ENCODE data around the gene CBX6. TPM values are rescaled to one million over a fixed set of nuclear protein-coding genes. Genes with fewer than 3 reads are reported as not detected.
"Not testable (repeated sequence)": the region's sequence is repeated elsewhere in the genome, so short reads cannot be mapped to it uniquely, and the experiment has no call there.

The CBX6 gene
- polyA plus RNA-seq, 3 donors, result 9.6 to 26.3 (median 14.9) TPM

DNA sequence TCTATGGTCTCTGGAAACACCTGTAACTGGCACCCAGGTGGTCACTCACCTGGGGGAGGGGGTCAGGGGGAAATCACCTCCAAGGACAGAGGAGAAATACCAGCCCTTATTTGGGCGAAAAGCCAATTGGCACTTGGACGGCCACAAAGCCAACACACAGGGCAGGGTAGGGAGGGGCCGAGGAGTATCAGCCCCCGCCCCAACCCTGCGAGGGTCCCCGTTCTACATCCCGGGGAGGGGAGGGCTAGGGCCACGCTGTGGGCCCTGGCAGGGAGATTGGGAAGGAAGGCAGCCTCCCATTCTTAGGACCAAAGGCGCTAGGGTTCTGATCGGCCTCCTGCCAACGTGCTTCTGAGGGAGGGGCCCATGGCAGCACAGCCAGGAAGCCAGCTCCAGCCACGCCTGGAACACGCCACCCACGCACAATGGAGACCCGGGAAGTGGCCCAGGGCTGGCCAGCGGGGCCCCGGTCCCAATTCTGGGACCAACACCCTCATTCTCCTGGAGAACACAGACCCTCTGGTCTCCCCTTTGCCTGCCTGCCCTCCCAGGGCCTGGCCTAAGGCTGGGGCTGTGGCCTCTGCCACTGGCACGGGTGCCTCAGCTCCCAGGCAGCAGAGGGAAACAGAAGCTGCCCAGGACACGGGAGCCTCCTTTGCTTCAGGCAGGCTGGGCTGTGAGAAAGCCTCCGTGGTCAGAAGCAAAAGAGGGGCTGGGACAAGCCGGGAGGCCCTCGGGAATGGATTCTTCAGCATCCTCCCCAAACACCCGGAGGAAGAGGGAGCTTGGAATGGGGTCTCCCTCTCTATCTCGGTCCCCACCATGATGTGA lies 7.4 kb downstream of the CBX6 start:
- 24 to 53% (median 47%) methylated on average over 24 of the region's 24 CpGs for WGBS, 3 donors
- no peak overlapping the region for H3K27ac ChIP-seq (ENCODE audit: low read depth, low read length)

DNA sequence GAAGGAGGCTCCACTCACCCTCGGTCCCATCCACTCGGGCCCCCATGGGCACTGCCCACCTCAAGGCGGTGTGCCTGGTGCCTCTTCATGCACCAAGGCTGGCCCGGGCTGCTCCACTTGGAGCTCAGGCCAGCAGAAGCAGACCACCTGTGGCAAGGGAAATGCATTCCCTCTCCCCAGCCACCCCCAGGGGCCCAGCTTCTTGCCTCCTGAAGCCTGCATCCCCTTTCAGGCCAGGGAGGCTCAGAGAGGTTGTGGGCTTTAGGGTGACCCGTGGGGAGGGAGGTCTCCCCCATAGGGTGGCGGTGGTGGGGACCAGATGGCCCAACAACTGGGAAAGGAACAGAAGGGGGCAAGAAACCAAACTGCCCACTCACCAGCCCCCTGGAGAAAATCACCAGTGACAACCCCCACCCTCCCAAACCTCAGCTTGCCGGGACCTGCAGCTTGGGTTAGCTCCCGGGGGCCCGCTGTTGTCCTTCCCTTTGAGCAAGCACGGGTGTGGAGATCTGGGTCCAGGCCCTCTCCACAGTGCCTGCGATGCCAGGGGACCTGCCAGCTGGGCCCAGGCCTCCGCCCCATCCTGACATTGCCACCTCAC lies 8.4 kb downstream of the CBX6 start:
- no peak overlapping the region for H3K27ac ChIP-seq (ENCODE audit: low read depth, low read length)
- WGBS, 3 donors, result 67 to 88% (median 81%) methylated on average over 12 of the region's 12 CpGs

DNA sequence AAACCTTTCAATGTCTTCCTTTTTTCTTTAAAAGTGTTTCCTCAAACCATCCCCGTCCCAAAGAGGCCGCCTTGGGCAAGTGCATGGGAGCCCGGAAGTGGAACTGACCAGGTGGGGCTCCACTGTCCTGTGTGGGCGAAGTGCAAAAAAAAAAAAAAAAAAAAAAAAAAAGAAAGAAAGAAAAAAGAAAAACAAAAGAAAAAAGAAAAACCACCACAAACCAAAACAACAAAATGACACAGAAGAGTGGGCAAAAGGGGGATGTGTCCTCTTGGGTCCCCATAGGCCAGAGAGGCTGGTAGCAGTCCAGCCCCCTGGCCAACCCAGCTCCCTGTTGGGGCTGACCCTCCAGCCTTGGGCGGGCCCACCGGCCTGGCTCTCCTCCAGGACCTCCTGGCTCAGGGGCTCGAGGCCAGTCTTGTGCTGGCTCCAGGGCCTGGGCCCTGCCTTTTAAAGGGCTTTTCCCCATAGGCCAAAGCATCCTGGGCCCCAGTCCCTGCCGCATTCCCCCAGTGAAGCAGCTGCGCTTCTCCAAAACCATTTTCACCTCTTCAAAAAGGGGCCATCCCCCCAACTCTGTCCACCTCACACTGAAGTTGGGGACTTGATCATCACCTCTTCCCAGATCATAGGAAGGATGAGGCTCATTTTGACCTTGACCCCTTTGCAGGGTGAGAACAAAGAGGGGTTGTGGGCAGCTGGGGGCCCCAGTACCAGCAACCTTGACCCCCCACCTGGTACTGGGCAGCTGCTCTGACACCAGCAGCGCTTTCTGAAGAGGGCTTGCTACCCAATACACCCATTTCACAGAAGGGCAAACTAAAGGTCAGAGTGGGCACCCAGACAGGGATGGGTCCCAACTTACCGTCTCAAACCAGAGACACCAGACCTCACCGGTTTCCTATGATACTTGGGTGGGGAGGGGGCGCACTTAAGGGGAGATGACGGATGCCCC lies 9.4 kb downstream of the CBX6 start:
- no peak overlapping the region for H3K27ac ChIP-seq (ENCODE audit: low read depth, low read length)
- WGBS, 3 donors, result 52 to 76% (median 57%) methylated on average over 14 of the region's 14 CpGs

DNA sequence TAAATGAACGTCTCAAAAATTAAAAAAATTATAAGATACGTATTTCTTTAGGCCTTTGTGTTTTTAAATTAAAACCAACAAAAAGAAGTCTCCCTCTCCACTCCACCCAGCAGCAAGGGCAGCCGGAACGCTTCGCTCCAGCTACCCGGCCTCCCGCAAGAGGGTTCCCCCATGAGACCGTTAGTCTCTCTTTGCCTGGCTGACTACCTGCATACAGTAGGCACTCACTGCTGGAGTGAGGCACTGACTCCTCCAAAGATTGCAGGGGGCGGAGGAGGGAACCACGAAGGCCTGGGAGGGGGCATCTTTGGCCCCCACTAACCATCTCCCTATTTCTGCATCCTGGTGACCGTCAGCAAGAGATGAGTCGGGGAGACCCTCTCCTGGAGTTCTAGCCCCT lies 10.1 kb downstream of the CBX6 start:
- WGBS, 3 donors, result 52 to 71% (median 55%) methylated on average over 12 of the region's 12 CpGs

DNA sequence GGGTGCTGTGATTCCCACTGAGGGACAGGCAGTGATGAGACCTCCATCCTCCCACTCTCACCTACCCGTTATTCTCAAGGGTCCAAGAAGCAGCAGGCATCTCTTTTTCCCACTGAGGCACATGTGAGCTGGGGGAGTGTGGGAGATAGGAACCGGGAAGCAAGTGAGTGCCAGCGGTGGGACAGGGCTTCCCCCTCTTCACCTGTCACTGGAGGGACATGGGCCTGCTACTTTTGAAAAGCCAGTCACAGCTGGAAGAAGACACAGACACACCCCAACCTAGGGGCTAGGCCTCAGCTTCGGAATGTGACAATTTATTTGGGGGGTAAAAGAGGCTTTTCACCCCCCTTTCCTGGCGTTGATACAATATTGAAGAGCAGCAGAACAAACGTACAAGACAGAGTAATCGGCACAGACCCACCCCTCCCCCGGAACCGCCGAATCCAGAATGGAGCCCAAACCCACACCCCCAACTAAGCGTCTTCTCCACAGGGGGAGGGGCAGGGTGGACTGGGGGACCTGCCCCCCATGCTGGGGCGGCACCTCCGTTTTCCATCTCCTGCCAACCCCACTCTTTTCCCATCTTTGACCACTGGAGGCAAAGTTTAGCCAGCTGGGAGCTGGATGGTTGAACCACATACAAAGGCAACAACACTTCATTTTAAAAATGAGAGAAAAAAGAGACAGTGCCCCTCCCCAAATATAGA lies 10.7 kb downstream of the CBX6 start:
- WGBS, 3 donors, result 42 to 56% (median 54%) methylated on average over 13 of the region's 13 CpGs
- H3K27ac ChIP-seq (ENCODE audit: low read depth, low read length), result no peak overlapping the region

More for the DNA sequence above, 10.1 kb downstream of the CBX6 start:
- H3K27ac ChIP-seq (ENCODE audit: low read depth, low read length), result no peak overlapping the region

DNA sequence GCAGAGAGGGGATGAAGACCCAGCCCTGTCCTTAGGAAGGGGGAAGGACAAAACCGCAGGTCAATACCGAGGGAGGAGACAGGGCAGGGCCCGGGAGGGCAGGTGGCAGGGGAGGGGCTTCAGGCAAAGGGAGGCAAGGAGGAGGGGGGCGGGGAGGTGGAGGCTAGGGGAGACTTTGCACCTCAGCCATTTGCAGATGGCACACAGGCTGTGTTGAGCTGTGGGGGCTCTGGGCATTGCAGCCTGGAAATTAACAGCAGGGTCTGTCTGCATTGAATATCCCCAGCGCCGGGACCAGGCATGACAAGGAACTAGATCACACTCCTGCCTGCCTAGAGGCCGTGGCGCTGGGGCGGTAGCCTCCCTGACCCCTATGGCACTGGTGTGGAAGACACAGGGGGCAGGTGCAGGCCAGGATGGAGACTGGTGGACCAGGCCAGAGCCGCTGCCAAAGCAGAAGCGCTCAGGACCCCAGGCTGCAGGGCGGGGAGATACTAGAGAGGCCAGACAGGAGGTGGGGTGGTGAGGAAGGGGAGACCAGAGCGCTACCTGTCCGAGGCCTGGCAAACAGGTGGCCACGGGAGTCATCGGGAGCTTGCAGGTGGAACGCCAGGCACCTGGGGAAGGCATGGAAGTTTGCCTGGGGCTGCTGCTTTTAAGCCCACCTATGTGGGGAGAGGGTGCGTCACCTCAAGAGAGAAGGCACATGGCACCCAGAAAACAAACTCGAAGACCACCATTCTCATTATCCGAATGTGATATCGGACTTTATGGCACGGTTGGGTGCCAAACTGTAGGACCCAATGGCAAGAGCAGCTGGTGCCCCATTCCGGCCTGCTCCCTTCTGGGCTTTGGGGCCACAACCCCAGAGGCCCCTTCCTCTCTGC lies 11.5 kb downstream of the CBX6 start:
- H3K27ac ChIP-seq (ENCODE audit: low read depth, low read length), result no peak overlapping the region
- WGBS, 3 donors, result 57 to 66% (median 61%) methylated on average over 23 of the region's 23 CpGs

DNA sequence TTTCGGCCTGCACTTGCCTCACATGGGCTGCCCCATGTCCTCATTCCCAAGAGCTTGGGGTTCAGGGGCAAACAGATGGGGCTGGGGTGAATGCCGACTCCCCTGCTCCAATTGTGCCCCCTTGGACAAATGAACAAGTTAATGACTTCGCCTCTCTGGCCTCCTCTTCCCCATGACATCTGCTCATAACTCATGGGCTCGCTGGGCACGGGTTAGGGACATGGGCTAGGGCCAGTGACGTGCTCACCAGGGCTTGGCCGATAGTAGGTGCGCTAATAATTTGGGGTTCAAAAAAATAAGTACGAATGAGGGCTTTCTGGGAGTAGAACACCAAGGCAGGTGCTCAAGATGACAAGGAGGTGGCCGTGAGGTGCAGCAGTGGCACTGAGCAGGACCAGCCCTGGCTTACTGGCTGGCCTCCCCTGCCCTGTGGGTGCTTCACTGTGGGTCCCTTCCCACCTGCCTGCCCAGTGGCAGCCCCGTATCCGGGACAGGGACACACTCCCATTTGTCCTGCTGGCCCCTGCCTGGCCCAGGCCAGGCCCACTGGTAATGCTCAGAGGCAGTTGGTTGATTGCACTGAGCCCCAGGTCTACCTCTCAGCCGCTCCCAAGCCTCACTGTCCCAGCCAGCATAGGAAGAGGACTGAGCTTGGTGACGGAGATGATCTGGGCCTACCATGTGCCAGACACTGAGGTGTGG lies 12.3 kb downstream of the CBX6 start:
- H3K27ac ChIP-seq (ENCODE audit: low read depth, low read length), result no peak overlapping the region
- WGBS, 3 donors, result 80 to 84% (median 83%) methylated on average over 14 of the region's 14 CpGs

DNA sequence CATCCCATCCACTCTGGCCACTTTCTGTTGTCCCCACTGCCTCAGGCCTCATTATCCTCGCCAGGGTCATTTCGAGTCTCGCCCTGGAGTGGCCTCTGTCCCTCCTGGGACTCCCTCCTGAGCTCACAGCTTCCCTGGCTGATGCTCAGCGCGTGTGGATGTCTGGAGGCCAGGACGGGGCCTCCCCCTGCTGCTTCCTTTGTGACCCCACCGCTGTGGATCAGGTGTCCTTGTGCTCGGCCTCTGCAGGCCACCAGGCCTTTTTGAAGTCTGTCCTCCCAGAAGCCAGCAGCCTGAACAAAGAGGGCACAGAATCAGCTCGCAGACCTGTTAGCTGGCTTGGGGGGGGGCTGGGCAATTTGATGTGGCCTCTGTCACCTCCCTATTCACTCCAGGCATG lies 13.5 kb downstream of the CBX6 start:
- 71 to 76% (median 71%) methylated on average over 9 of the region's 9 CpGs for WGBS, 3 donors
- H3K27ac ChIP-seq (ENCODE audit: low read depth, low read length), result no peak overlapping the region

DNA sequence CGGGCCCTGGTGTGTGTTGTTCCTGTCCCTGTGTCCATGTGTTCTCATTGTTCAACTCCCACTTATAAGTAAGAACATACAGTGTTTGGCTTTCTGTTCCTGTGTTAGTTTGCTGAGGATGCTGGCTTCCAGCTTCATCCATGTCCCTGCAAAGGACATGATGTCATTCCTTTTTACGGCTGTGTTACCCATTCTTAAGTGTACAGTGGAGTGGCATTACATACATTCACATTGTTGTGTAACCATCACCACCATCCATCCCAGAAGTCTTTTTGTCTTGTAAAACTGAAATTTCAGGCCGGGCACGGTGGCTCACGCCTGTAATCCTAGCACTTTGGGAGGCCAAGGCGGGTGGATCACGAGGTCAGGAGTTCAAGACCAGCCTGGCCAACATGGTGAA lies 17.5 kb downstream of the CBX6 start:
- H3K27ac ChIP-seq (ENCODE audit: low read depth, low read length), result not testable (repeated sequence)
- WGBS, 3 donors, result 83 to 93% (median 87%) methylated on average over 7 of the region's 7 CpGs

DNA sequence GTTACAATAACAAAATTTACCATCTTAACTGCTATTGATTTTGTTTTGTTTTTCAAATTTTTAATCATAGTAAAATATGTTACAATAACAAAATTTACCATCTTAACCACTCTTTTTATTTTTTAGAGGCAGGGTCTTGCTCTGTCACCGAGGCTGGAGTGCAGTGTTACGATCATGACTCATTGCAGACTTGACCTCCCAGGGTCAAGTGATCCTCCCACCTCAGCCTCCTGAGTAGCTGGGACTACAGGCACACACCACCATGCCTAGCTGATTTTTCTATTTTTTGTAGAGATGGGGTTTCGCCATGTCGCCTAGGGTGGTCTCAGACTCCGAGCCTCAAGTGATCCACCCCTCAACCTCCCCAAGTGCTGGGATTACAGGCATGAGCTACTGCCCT lies 18.1 kb downstream of the CBX6 start:
- 72 to 78% (median 72%) methylated on average over 5 of the region's 5 CpGs for WGBS, 3 donors
- H3K27ac ChIP-seq (ENCODE audit: low read depth, low read length), result not testable (repeated sequence)

DNA sequence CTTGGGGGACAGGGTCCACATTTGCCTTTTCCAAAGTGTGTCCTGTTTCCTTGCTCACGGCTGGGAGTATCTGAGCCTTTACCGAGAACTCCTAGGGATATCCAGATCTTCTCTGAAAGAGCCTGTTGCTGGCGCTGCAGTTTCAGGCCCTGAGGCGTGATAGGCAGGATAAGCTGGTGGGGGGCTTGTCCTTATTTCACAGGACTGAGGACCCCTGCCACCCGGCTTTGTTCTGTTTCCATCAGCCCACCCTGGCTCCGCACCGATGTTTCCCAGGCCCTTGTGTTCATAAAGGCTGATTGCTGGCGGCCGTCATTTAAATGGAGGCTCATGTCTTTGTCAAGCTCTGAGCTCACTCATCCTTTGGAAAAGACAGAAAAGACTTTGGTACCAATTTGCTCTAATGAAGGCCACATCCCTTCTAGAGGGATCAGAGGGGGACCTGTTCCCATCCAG lies 18.8 kb downstream of the CBX6 start:
- 71 to 77% (median 74%) methylated on average over 9 of the region's 9 CpGs for WGBS, 3 donors

DNA sequence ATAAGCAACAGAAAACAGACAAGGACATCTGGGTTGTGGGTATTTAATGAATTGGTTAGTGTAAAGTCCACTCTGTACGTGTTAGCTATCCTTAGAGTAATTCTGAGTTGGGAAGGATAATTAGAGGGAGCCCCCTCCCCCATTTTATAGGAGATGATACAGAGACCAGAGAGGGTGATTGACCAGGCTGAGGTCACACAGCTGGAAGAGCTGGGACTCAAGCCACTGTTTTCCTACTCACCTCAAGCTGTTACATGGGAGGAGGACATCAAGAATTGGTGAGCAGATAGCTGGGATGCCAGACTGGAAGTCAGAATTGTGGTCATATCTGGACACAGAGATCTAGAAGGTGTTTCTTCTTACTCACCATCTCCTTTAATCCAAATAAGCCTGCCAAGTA lies 19.5 kb downstream of the CBX6 start:
- no peak overlapping the region for H3K27ac ChIP-seq (ENCODE audit: low read depth, low read length)
- WGBS, 3 donors, result 87 to 89% (median 88%) methylated on average over 1 of the region's 1 CpG

More for the DNA sequence above, 18.8 kb downstream of the CBX6 start:
- no peak overlapping the region for H3K27ac ChIP-seq (ENCODE audit: low read depth, low read length)

DNA sequence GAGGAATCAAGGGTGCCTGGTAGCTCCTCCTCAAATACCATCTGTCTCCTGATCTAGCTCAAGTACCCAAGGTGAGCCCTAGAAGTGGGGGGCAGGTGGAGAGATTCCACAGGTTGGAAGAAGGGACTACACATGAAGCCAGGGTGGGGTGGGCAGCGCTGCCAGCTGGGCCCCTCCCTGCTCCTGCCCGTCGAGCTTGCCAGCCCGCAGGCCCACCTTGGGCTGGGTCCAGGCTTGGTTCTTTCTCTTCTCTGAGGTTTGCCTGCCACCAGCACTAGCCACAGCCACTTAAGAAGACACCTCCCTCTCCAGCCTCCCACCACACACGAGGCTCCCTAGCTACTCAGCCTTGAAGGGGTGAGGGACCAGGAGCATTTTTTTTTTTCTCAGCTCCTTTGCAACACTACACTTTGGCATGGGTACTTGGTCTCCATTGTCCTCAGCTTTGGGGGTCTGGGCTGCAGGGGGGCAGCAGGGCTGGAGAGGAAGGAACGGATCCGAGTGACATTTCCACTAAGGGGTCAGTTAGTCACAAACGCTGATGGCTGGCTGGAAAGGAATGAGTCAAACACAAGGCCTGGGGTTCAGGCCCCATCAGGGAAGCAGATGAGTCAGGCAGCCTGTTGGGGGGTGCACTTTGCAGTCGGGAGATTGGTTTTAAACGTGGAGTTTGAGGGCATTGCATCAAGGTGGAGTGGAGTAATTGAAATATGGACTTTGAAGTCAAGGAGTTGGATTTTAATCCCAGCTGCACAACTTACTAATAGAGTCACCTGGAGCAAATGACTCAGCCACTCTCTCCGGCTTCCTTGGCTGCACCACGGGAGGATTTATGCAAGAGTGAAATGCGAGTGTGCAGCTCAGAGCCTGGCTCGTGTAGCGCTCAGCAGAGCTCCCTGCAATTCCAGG lies 20.8 kb downstream of the CBX6 start:
- 53 to 67% (median 55%) methylated on average over 15 of the region's 15 CpGs for WGBS, 3 donors
- H3K27ac ChIP-seq (ENCODE audit: low read depth, low read length), result no peak overlapping the region

DNA sequence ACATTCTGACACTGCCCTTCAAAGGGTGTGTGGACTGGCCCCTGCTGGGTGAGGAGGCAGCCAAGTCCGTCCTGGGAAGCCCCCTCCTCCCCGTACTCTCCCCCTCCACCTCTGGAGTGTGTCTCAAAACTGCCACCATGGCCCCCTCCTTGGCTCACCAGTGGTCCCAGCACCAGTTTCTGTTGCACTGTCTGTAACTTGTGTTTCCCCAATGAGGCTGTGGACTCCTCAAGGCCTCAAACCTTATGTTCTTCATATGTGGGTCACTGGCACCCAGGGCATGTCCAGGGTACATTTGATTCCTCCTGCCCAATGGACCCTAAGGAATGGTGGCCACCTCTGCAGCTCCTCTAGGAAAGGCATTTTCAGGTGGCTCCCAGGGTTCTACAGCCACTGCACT lies 21.6 kb downstream of the CBX6 start:
- WGBS, 3 donors, result 72 to 91% (median 79%) methylated on average over 2 of the region's 2 CpGs
- no peak overlapping the region for H3K27ac ChIP-seq (ENCODE audit: low read depth, low read length)

DNA sequence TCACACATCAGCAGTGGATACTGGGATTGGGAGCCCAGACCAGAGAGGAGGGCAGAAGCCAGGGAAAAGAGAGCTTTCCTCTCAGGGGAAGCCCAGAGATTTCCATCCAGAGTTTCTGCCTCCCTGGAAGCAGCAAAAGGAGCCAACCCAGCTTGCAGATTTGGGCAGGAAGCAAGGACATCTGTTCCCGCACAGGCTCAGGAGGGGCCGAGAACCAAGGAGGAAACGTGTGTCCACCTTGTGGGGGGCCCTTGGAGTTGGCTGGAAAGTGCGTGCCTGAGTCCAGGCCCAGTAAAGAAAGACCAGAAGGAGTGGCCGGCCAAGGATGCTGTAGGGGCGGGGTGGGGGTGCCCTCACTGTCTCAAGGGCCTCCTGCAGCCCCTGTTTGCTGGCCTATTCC lies 22.2 kb downstream of the CBX6 start:
- H3K27ac ChIP-seq (ENCODE audit: low read depth, low read length), result no peak overlapping the region
- 51 to 79% (median 63%) methylated on average over 6 of the region's 6 CpGs for WGBS, 3 donors

DNA sequence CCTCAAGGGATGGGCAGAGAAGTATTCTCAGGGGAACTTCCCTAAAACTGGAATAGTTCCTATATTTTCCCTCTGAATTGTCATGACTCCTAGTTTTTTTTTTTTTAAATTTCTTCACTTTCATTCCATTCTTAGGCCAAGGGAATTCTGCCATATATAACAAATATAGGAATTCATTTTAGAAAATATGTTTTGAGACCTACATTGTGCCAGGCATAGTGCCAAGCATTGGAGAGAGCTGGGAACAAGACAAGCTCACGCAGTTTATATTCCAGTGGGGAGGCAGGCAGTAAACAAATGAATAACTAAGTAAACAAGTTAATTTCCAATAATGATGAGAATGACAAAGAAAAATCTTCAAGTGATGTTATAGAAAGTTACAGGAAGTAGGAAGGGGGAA lies 25.6 kb downstream of the CBX6 start:
- WGBS, 3 donors, result 79 to 93% (median 93%) methylated on average over 1 of the region's 1 CpG
- no peak overlapping the region for H3K27ac ChIP-seq (ENCODE audit: low read depth, low read length)

All from adipose tissue (tissue), 3 donors.